Rectal smooth muscle tissue (tissue), 1 donor: ENCODE results near the gene BBS1.

ENCODE experiments used
- H3K27ac ChIP-seq: one replicate; pipeline ENCODE4 v1.7.0; 2013; ENCODE audit warnings: low read depth, low read length, inconsistent platforms
- H3K27me3 ChIP-seq: one replicate; pipeline ENCODE4 v1.7.0; 2013; ENCODE audit warnings: low read length; ENCODE audit not compliant: control insufficient read depth, insufficient read depth
- H3K36me3 ChIP-seq: one replicate; pipeline ENCODE4 v1.7.0; 2013; ENCODE audit warnings: low read length; ENCODE audit not compliant: control insufficient read depth, insufficient read depth
- H3K4me1 ChIP-seq: one replicate; pipeline ENCODE4 v1.7.0; 2013; ENCODE audit warnings: low read length; ENCODE audit not compliant: control insufficient read depth, insufficient read depth
- H3K4me3 ChIP-seq: one replicate; pipeline ENCODE4 v1.7.0; 2013; ENCODE audit warnings: low read length
- H3K9ac ChIP-seq: one replicate; pipeline ENCODE4 v1.7.0; 2013; ENCODE audit warnings: low read length

The BBS1 gene

GRCh38 chr11:66562275-66562674, 51.8 kb downstream of the BBS1 start:
- H3K9ac ChIP-seq: no peak overlapping the region
- H3K36me3 ChIP-seq: peaks cover 2% of the 10 kb centered on the region
- H3K4me1 ChIP-seq: peaks cover 5% of the 10 kb centered on the region

DNA sequence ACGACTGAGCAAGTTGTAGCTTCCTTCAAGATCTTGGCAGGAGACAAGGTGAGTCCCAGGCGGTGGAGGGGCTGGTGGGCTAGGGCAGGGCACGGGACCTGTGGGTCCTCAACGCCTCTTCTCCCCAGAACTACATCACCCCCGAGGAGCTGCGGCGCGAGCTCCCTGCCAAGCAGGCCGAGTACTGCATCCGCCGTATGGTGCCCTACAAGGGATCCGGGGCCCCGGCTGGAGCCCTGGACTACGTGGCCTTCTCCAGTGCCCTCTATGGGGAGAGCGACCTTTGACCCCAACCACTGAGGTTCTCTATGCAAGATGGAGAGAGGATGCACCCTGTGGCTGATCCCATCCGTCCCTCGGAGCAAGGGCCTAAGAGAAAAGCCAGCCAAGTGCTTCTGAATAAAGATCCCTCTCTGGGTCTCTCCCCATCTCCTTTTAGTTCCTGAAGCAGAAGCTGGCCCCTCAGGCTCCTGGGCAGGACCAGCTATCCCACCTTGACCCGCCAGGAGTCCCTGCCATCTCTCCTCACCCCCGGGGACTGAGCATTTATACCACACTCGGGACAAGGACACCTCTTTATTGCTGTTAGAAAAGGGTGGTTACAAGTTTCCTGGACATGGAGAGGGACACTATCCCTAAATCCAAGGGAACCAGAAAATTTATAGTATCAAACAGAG, 52.6 kb downstream of the BBS1 start:
- no peak overlapping the region for H3K27ac ChIP-seq
- H3K4me3 ChIP-seq: no peak overlapping the region
- peaks cover 2% of the 10 kb centered on the region for H3K36me3 ChIP-seq
- H3K4me1 ChIP-seq: peaks cover 5% of the 10 kb centered on the region
- H3K27me3 ChIP-seq: no peaks in the 10 kb centered on the region
- no peak overlapping the region for H3K9ac ChIP-seq

More at GRCh38 chr11:66562275-66562674, 51.8 kb downstream of the BBS1 start:
- no peak overlapping the region for H3K4me3 ChIP-seq
- H3K27ac ChIP-seq: no peak overlapping the region
- no peaks in the 10 kb centered on the region for H3K27me3 ChIP-seq

DNA sequence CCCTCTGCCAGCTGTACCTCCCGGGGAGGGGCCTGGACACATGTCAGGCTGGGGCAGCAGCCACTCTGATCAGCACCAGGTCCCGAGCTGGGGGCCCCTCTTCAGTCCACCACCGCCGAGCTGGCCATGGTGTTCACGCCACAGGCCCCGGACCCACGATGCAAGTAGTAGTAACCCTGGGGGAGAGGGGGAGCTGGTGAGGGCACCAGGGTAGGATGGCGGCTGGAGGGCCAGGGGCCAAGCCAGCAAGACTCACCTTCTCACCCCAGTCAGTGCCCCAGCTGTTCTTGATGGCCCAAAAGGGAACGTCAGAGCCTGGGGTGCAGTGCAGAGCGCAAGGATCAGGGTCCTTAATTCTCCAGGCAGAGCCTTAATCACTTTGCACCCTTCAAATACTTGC, 53.4 kb downstream of the BBS1 start:
- H3K27me3 ChIP-seq: no peaks in the 10 kb centered on the region
- no peak overlapping the region for H3K9ac ChIP-seq
- no peak overlapping the region for H3K4me3 ChIP-seq
- H3K27ac ChIP-seq: no peak overlapping the region
- peaks cover 3% of the 10 kb centered on the region for H3K4me1 ChIP-seq
- H3K36me3 ChIP-seq: peaks cover 2% of the 10 kb centered on the region

GRCh38 chr11:66564538-66564937, 54.1 kb downstream of the BBS1 start:
- Histone ChIP-seq H3K27me3 (no peaks in the 10 kb centered on the region), H3K27ac (no peak overlapping the region), H3K4me3 (no peak overlapping the region)

DNA sequence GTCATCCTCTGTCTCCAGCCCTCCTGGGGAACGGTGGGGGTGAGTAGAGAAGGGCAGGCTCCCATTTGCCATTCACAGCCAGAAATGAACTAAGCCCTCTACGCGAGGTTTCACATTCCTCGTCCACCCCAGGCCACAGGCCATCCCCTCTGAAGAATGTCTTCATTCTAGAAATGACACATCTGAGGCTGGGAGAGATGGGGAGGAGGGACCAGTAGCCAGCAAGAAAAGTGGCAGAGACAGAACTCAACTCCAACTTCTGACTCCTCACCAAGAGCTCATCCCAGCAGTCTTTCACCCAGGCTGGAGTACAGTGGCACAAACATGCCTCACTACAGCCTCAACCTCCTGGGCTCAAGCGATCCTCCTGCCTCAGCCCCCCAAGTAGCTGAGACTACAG, 54.5 kb downstream of the BBS1 start:
- Histone ChIP-seq H3K9ac (no peak overlapping the region), H3K27ac (no peak overlapping the region), H3K4me1 (peaks cover 2% of the 10 kb centered on the region), H3K27me3 (no peaks in the 10 kb centered on the region), H3K36me3 (peaks cover 2% of the 10 kb centered on the region), H3K4me3 (no peak overlapping the region)

More at GRCh38 chr11:66564538-66564937, 54.1 kb downstream of the BBS1 start:
- Histone ChIP-seq H3K36me3 (peaks cover 2% of the 10 kb centered on the region), H3K9ac (no peak overlapping the region), H3K4me1 (peaks cover 2% of the 10 kb centered on the region)

DNA sequence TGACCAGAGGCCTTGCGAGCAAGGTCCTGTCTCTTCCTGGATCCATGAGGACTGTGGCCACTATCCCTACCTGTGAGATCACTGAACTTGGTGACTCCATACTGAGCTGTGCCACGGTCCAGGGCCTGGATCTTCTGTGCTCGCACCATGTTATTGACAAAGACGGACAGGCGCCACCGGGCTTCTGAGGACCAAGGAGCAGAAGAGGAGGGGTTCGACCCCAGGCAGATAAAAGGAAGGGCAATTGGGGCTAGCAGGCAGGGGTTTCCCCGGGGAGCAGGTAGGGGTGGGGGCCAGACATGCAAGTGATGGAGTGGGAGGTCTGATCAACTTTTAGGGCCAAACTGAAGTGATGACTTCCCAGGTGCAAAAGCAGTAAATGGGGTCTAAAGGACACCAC, 55.8 kb downstream of the BBS1 start:
- H3K27ac ChIP-seq: no peak overlapping the region
- H3K9ac ChIP-seq: no peak overlapping the region
- H3K36me3 ChIP-seq: peaks cover 2% of the 10 kb centered on the region
- H3K4me1 ChIP-seq: peaks cover 2% of the 10 kb centered on the region
- no peaks in the 10 kb centered on the region for H3K27me3 ChIP-seq
- no peak overlapping the region for H3K4me3 ChIP-seq

DNA sequence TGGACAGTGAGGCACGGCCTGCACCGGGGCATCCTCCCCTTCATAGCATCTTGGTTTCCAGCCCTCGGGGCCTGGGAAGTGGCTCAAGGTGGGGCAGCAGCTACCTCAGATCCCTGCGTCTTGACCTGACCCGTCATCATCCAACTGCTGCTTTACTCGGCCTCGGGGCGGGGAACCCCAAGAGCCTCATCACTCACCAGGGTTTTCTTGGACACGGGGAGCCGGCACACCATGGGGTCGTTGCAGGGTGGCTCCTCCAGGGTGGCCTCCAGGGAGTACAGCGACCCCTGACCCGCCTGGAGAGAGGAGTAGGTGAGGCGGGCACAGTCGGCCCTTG, 57.3 kb downstream of the BBS1 start:
- Histone ChIP-seq H3K4me1 (peaks cover 2% of the 10 kb centered on the region), H3K36me3 (peaks cover 2% of the 10 kb centered on the region), H3K9ac (no peak overlapping the region), H3K27ac (no peak overlapping the region), H3K27me3 (no peaks in the 10 kb centered on the region), H3K4me3 (peak overlapping the region; percentile 68)

- no peak within 1 kb of the TSS for H3K9ac ChIP-seq
Observed at GRCh38 chr11:66568124-66568916, 57.9 kb downstream of the BBS1 start, which contains the start of gene CTSF. Gene CTSF, minus strand, starts transcription at chr11:66568606. Its CDS starts 120 bp downstream, at chr11:66568486.

DNA sequence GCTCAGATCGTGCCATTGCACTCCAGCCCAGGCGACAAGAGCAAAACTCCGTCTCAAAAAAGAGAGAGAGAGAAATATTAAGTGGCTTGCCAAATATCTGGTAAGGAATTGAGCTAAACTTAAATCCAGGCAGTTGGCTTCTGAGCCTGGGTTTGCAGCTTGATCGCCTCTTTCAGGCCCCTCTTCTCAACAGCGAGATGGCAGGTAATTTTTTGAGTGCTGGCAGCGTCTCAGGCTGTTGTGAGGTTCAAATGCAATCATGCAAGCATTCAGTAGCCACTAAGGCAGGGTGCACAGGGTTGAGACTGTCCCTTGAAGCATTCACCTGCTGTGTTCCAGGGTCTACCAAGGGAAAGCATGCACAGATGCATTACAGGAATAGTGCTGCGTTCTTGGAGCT, 58.6 kb downstream of the BBS1 start:
- Histone ChIP-seq H3K36me3 (no peaks in the 10 kb centered on the region), H3K9ac (no peak overlapping the region), H3K4me1 (peaks cover 2% of the 10 kb centered on the region), H3K27me3 (no peaks in the 10 kb centered on the region), H3K4me3 (no peak overlapping the region), H3K27ac (no peak overlapping the region)

More at GRCh38 chr11:66568124-66568916, 57.9 kb downstream of the BBS1 start, which contains the start of gene CTSF:
- peaks cover 2% of the 10 kb centered on the region for H3K36me3 ChIP-seq
- peak within 1 kb of the TSS; percentile 68 for H3K4me3 ChIP-seq
- H3K27ac ChIP-seq: peak within 1 kb of the TSS; percentile 24
- peaks cover 2% of the 10 kb centered on the region for H3K4me1 ChIP-seq
- no peaks in the 10 kb centered on the region for H3K27me3 ChIP-seq

DNA sequence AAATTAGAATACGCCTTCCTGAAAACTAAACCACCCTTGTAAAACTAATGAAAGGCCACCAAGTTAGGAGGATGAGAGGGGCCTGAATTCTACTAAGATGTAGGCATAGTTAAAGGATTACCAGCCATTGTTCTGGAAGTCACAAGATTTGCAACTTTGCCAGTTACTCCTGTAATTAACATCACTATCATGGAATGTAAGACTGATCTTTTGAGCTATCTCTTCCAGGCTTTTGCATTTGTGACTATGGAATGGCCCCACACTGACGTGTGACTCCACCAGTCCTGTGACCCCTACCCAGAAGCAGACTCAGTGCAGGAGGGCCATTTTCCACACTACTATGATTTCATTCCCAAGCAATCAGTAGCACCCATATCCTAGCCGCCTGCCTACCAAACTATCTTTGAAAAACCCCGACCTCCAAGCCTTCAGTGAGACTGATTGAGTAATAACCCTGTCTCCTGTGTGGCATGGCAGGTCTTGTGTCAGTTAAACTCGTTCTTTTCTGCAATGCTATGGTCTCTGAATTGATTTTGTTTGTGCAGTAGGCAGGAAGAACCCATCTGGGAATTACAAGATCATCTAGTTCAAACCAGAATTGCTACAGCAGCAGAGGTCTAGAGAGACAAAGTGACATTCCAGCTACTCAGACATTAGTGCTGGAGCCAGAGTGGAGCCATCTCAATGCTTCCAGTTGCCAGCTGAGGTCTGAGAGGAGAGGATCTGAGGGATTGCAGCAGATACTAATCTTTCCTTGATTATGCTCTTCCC, 59.8 kb downstream of the BBS1 start:
- Histone ChIP-seq H3K4me1 (peaks cover 2% of the 10 kb centered on the region), H3K9ac (no peak overlapping the region), H3K27ac (no peak overlapping the region), H3K27me3 (no peaks in the 10 kb centered on the region), H3K4me3 (no peak overlapping the region), H3K36me3 (no peaks in the 10 kb centered on the region)

- Histone ChIP-seq H3K27ac (no peak overlapping the region), H3K27me3 (no peaks in the 10 kb centered on the region), H3K36me3 (no peaks in the 10 kb centered on the region), H3K4me3 (no peak overlapping the region), H3K4me1 (peaks cover 2% of the 10 kb centered on the region), H3K9ac (no peak overlapping the region)
Observed at GRCh38 chr11:66570850-66571180, 60.4 kb downstream of the BBS1 start.

GRCh38 chr11:66579017-66579606, 68.7 kb downstream of the BBS1 start:
- no peak overlapping the region for H3K9ac ChIP-seq
- H3K4me1 ChIP-seq: peaks cover 4% of the 10 kb centered on the region
- H3K4me3 ChIP-seq: no peak overlapping the region
- H3K27me3 ChIP-seq: no peaks in the 10 kb centered on the region
- H3K27ac ChIP-seq: no peak overlapping the region
- no peaks in the 10 kb centered on the region for H3K36me3 ChIP-seq
